ENCODE data around the gene ASCC3. TPM values are rescaled to one million over a fixed set of nuclear protein-coding genes. Genes with fewer than 3 reads are reported as not detected.
"Not testable (repeated sequence)": the region's sequence is repeated elsewhere in the genome, so short reads cannot be mapped to it uniquely, and the experiment has no call there.

Gene ASCC3
- total and polyA plus RNA-seq, 2 of the 4 experiments (the other 2 are of a cell fraction): 25.8 to 104 TPM

GRCh38 chr6:100761841-100762240, 119.3 kb downstream of the ASCC3 start:
- no peak overlapping the region for H4K8ac ChIP-seq (ENCODE audit: low read depth in 2 of 2, low read length in 2 of 2)
- no peaks in the 10 kb centered on the region; the same call in 1 of the 2 replicates for H3K9me1 ChIP-seq (ENCODE audit: insufficient read depth, low read length)
- ChIA-PET POLR2A (ENCODE audit: unreplicated experiment) (no interaction called here), CTCF (interaction anchor here (0.7 kb wide), 1 partner anchor 24 kb away, joined by 3 read pairs; no protein-coding TSS in a partner anchor)
- H2AK5ac ChIP-seq (ENCODE audit: low read depth, low read length): no peak overlapping the region
- in situ Hi-C loops (cut with MboI; ENCODE audit: low sequenced_read_pairs): no loop called here
- H2BK15ac ChIP-seq (ENCODE audit: low read depth, low read length): no peak overlapping the region
- H4K91ac ChIP-seq (ENCODE audit: insufficient read depth, low read depth, low read length): no peak overlapping the region
- DNase-seq (peak; percentile 46), ATAC-seq (ENCODE audit: low read depth) (no peak)
- H4K5ac ChIP-seq (ENCODE audit: low read depth, low read length): no peak overlapping the region
- no peak overlapping the region for H3K4me3 ChIP-seq (ENCODE audit: insufficient read depth, low read depth, low read length)
- no peak overlapping the region for H2BK120ac ChIP-seq (ENCODE audit: low read depth, low read length)
- H3K56ac ChIP-seq (ENCODE audit: extremely low read depth, insufficient read depth, low read length): no peak overlapping the region
- H3K18ac ChIP-seq (ENCODE audit: low read depth, low read length): no peak overlapping the region
- no CpG with 5 or more reads among the region's 2 CpGs for WGBS, 2 experiments (ENCODE audit: extremely low coverage in 2 of 2, insufficient read length in 1 of 2)
- H3K23ac ChIP-seq (ENCODE audit: low read depth, low read length): no peak overlapping the region
- H3K36me3 ChIP-seq (ENCODE audit: control insufficient read depth, insufficient read depth, low read length): peaks cover 21% of the 10 kb centered on the region
- no peak overlapping the region for H3K14ac ChIP-seq (replicated peaks; ENCODE audit: low read depth, low read length)
- H3K27me3 ChIP-seq (ENCODE audit: control insufficient read depth, insufficient read depth, low read length): no peaks in the 10 kb centered on the region
- H3K79me1 ChIP-seq (ENCODE audit: low read depth in 1 of 2, low read length in 2 of 2): peaks cover 8 to 11% of the 10 kb centered on the region in 2 experiments
- H3K27ac ChIP-seq (ENCODE audit: insufficient read depth, low read length): no peak overlapping the region
- no peaks in the 10 kb centered on the region; the same call in 1 of the 2 replicates for H3K4me1 ChIP-seq (ENCODE audit: control insufficient read depth, insufficient read depth, low read length)
- H4K20me1 ChIP-seq (ENCODE audit: insufficient read depth, low read length): no peaks in the 10 kb centered on the region
- no peaks in the 10 kb centered on the region for H3K9me3 ChIP-seq (ENCODE audit: control insufficient read depth, insufficient read depth, low read length)
- no peak overlapping the region for H3K9ac ChIP-seq (ENCODE audit: low read depth, low read length)
- dilution Hi-C loops (cut with HindIII; ENCODE audit: low sequenced_read_pairs, unreplicated experiment): no loop called here
- no TSS peak for BruUV-seq (replicated peaks)
- H2BK5ac ChIP-seq (ENCODE audit: low read depth, low read length, poor library complexity, severe bottlenecking): no peak overlapping the region
- no peak overlapping the region for H2BK20ac ChIP-seq (ENCODE audit: low read depth, low read length)
- H3K4ac ChIP-seq (ENCODE audit: low read depth, low read length): no peak overlapping the region
- no peak overlapping the region for H2AK9ac ChIP-seq (replicated peaks; ENCODE audit: low read depth, low read length, poor library complexity)
- no peak for TF ChIP-seq CHD1 (IDR thresholded peaks at IDR 0.05; ENCODE audit: low read depth, low read length)
- TF ChIP-seq BHLHE40 (IDR thresholded peaks at IDR 0.05; ENCODE audit: low read depth, low read length): no peak
- intact Hi-C loops (cut with micrococcal nuclease): no loop called here
- no peak overlapping the region for H2AFZ ChIP-seq (replicated peaks; ENCODE audit: low read length, poor library complexity)
- H3K4me2 ChIP-seq (ENCODE audit: low read depth, low read length): no peak overlapping the region

DNA sequence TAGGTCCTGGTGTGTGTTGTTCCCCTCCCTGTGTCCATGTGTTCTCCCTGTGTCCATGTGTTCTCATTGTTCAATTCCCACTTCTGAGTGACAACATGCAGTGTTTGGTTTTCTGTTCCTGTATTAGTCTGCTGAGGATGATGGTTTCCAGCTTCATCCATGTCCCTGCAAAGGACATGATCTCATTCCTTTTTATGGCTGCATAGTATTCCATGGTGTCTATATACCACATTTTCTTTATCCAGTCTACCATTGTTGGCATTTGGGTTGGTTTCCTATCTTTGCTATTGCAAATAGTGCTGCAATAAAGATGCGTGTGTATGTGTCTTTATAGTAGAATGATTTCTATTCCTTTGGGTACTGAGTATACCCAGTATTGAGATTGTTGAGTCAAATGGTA, 122.7 kb downstream of the ASCC3 start:
- CTCF ChIA-PET: not testable (repeated sequence)

More for the DNA sequence above, 122.7 kb downstream of the ASCC3 start:
- H3K36me3 ChIP-seq (ENCODE audit: control insufficient read depth, insufficient read depth, low read length); H3K4me1 ChIP-seq (ENCODE audit: control insufficient read depth, insufficient read depth, low read length); H3K4ac ChIP-seq (ENCODE audit: low read depth, low read length); H3K9me3 ChIP-seq (ENCODE audit: control insufficient read depth, insufficient read depth, low read length); H3K23ac ChIP-seq (ENCODE audit: low read depth, low read length); H3K4me3 ChIP-seq (ENCODE audit: insufficient read depth, low read depth, low read length); H3K56ac ChIP-seq (ENCODE audit: extremely low read depth, insufficient read depth, low read length); H4K8ac ChIP-seq (ENCODE audit: low read depth in 2 of 2, low read length in 2 of 2); dilution Hi-C loops (cut with HindIII; ENCODE audit: low sequenced_read_pairs, unreplicated experiment); H3K79me1 ChIP-seq (ENCODE audit: low read depth in 1 of 2, low read length in 2 of 2); H2AK5ac ChIP-seq (ENCODE audit: low read depth, low read length); H2AK9ac ChIP-seq (replicated peaks; ENCODE audit: low read depth, low read length, poor library complexity); H3K9me1 ChIP-seq (ENCODE audit: insufficient read depth, low read length); H3K27me3 ChIP-seq (ENCODE audit: control insufficient read depth, insufficient read depth, low read length); H2BK20ac ChIP-seq (ENCODE audit: low read depth, low read length); DNase-seq; H2BK15ac ChIP-seq (ENCODE audit: low read depth, low read length); H4K20me1 ChIP-seq (ENCODE audit: insufficient read depth, low read length); H4K91ac ChIP-seq (ENCODE audit: insufficient read depth, low read depth, low read length); H2BK120ac ChIP-seq (ENCODE audit: low read depth, low read length); H3K18ac ChIP-seq (ENCODE audit: low read depth, low read length); H3K4me2 ChIP-seq (ENCODE audit: low read depth, low read length); H3K9ac ChIP-seq (ENCODE audit: low read depth, low read length); H4K5ac ChIP-seq (ENCODE audit: low read depth, low read length); ATAC-seq (ENCODE audit: low read depth); BruUV-seq (replicated peaks); intact Hi-C loops (cut with micrococcal nuclease); POLR2A ChIA-PET (ENCODE audit: unreplicated experiment); in situ Hi-C loops (cut with MboI; ENCODE audit: low sequenced_read_pairs); H2AFZ ChIP-seq (replicated peaks; ENCODE audit: low read length, poor library complexity); H3K14ac ChIP-seq (replicated peaks; ENCODE audit: low read depth, low read length); H3K27ac ChIP-seq (ENCODE audit: insufficient read depth, low read length); H2BK5ac ChIP-seq (ENCODE audit: low read depth, low read length, poor library complexity, severe bottlenecking): not testable (repeated sequence)
- WGBS, 2 experiments (ENCODE audit: extremely low coverage in 2 of 2, insufficient read length in 1 of 2): no CpG with 5 or more reads among the region's 1 CpG
